Measurements from ENCODE around the gene ADCYAP1R1.

DNA sequence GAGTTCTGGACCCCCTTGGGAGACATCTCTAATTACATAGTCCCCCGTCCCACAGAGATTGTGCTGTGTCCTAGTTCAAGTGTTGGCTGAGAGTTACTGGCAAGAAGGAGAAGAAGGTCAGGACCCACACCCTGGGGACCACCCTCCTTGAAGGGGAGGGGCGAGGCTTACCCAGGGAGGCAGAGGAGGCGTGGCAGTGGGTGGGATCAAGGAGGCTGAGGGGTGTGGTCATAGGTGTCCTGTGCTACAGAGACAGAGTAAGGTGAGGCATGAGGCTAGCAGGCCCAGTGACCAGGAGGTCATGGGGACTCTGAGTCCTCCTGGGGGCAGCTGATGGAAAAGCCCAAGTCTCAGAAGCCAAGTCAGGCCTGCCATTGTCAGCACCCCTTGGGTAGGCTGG, 29.4 kb upstream of the ADCYAP1R1 start:
- TF ChIP-seq, protein P1, sequence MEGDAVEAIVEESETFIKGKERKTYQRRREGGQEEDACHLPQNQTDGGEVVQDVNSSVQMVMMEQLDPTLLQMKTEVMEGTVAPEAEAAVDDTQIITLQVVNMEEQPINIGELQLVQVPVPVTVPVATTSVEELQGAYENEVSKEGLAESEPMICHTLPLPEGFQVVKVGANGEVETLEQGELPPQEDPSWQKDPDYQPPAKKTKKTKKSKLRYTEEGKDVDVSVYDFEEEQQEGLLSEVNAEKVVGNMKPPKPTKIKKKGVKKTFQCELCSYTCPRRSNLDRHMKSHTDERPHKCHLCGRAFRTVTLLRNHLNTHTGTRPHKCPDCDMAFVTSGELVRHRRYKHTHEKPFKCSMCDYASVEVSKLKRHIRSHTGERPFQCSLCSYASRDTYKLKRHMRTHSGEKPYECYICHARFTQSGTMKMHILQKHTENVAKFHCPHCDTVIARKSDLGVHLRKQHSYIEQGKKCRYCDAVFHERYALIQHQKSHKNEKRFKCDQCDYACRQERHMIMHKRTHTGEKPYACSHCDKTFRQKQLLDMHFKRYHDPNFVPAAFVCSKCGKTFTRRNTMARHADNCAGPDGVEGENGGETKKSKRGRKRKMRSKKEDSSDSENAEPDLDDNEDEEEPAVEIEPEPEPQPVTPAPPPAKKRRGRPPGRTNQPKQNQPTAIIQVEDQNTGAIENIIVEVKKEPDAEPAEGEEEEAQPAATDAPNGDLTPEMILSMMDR (IDR thresholded peaks at IDR 0.05; ENCODE audit: control extremely low read depth in 1 of 3, insufficient read depth in 1 of 3, low read depth in 1 of 3, low read length in 3 of 3): no peak
- TF ChIP-seq TAF1 (IDR thresholded peaks at IDR 0.05; ENCODE audit: low read depth, low read length) (no peak), JUND (IDR thresholded peaks at IDR 0.05; ENCODE audit: low read length) (no peak), GABPA (IDR thresholded peaks at IDR 0.05; ENCODE audit: borderline replicate concordance, insufficient read depth, low read length) (no peak), HDAC6 (IDR thresholded peaks at IDR 0.05; ENCODE audit: low read depth, low read length) (no peak), EP300 (IDR thresholded peaks at IDR 0.05; ENCODE audit: borderline replicate concordance in 1 of 2, low read depth in 2 of 2, low read length in 2 of 2) (no peak), RAD21 (IDR thresholded peaks at IDR 0.05 in 1 of 2, conservative IDR thresholded peaks at IDR 0.05 in 1 of 2; ENCODE audit: low read depth in 2 of 2, low read length in 2 of 2) (no peak), SP1 (IDR thresholded peaks at IDR 0.05; ENCODE audit: low read depth, low read length) (no peak), EZH2 (IDR thresholded peaks at IDR 0.05; ENCODE audit: low read depth, low read length, severe bottlenecking) (no peak), SP2 (IDR thresholded peaks at IDR 0.05; ENCODE audit: low read length) (no peak), POLR2A (IDR thresholded peaks at IDR 0.05; ENCODE audit: control extremely low read depth in 1 of 2, low read depth in 2 of 2, low read length in 2 of 2) (no peak), PHF8 (conservative IDR thresholded peaks at IDR 0.05; ENCODE audit: low read depth, low read length) (no peak)
